ENCODE results near the gene SEC31B.
A peak's percentile ranks its signal among the peaks of the same experiment; 100 is the strongest.

Gene SEC31B

DNA sequence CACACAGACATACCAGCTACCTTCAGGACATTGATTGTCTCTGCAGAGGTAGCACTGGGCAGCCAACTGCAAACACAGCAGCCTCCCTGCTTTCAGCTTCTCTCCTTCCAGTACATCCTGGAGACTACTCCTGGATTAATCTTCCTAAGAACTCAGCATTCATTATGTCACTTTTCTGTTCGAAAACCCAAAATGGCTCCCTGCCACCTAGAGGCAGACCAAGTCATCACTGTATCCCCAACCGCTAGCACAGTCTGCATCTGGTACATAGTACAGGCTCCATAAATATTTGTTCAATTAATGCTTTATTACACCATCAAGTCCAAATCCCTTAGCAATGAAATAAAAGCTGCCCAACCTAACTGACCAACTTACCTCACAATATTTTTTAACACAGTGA is 5.0 kb upstream of the SEC31B start:
- Histone ChIP-seq H3K9me3 (ENCODE audit: control insufficient read depth, insufficient read depth, low read length) (no peaks in the 10 kb centered on the region), H3K4me1 (ENCODE audit: control insufficient read depth, insufficient read depth, low read length) (peaks cover 4% of the 10 kb centered on the region), H3K36me3 (ENCODE audit: control insufficient read depth, insufficient read depth, low read length) (peaks cover 26% of the 10 kb centered on the region), H3K9ac (ENCODE audit: low read depth, low read length) (no peak overlapping the region), H3K4me3 (ENCODE audit: low read depth, low read length) (no peak overlapping the region), H3K27me3 (ENCODE audit: control insufficient read depth, insufficient read depth, low read length) (peaks cover 15% of the 10 kb centered on the region)

DNA sequence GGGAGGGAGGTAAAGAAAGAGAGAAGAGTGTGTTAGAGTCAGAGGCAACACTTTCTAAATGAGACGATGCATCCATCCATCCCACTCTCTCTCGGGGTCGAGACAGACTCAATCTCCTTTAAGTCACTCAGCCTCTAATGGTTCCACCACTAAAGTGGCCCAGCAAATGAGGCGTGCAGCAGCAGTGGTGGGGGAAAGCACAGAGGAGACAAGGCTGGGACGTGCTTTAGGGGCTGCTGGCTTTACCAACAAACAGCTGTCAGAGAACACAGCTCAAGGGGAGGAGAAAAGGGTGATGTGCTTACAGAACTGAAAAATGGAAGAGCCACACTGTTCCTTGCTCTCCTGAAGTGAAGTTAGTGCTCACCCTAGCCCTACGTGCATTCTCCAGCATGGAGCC is 4.5 kb upstream of the SEC31B start:
- Histone ChIP-seq H3K36me3 (ENCODE audit: control insufficient read depth, insufficient read depth, low read length) (peaks cover 26% of the 10 kb centered on the region), H3K4me3 (ENCODE audit: low read depth, low read length) (no peak overlapping the region), H3K9ac (ENCODE audit: low read depth, low read length) (no peak overlapping the region), H3K27me3 (ENCODE audit: control insufficient read depth, insufficient read depth, low read length) (peaks cover 15% of the 10 kb centered on the region), H3K4me1 (ENCODE audit: control insufficient read depth, insufficient read depth, low read length) (peaks cover 4% of the 10 kb centered on the region), H3K9me3 (ENCODE audit: control insufficient read depth, insufficient read depth, low read length) (no peaks in the 10 kb centered on the region)

DNA sequence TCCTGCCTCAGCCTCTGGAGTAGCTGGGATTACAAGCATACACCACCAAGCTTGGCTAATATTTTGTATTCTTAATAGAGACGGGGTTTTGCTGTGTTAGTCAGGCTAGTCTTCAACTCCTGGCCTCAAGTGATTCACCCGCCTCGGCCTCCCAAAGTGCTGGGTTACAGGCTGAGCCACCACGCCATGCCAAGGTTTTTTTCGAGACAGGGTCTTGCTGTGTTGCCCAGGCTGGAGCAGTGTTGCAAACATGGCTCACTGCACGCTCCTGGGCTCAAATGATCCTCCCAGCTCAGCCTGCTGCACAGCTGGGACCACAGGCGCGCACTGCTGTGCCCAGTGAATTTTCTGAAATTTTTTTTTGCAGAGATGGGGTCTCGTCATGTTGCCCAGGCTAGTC is 3.3 kb upstream of the SEC31B start:
- no peak overlapping the region for H3K9ac ChIP-seq (ENCODE audit: low read depth, low read length)
- H3K4me3 ChIP-seq (ENCODE audit: low read depth, low read length) = no peak overlapping the region
- H3K36me3 ChIP-seq (ENCODE audit: control insufficient read depth, insufficient read depth, low read length) = peaks cover 26% of the 10 kb centered on the region
- H3K27me3 ChIP-seq (ENCODE audit: control insufficient read depth, insufficient read depth, low read length) = peaks cover 18% of the 10 kb centered on the region
- H3K4me1 ChIP-seq (ENCODE audit: control insufficient read depth, insufficient read depth, low read length) = no peaks in the 10 kb centered on the region
- no peaks in the 10 kb centered on the region for H3K9me3 ChIP-seq (ENCODE audit: control insufficient read depth, insufficient read depth, low read length)

DNA sequence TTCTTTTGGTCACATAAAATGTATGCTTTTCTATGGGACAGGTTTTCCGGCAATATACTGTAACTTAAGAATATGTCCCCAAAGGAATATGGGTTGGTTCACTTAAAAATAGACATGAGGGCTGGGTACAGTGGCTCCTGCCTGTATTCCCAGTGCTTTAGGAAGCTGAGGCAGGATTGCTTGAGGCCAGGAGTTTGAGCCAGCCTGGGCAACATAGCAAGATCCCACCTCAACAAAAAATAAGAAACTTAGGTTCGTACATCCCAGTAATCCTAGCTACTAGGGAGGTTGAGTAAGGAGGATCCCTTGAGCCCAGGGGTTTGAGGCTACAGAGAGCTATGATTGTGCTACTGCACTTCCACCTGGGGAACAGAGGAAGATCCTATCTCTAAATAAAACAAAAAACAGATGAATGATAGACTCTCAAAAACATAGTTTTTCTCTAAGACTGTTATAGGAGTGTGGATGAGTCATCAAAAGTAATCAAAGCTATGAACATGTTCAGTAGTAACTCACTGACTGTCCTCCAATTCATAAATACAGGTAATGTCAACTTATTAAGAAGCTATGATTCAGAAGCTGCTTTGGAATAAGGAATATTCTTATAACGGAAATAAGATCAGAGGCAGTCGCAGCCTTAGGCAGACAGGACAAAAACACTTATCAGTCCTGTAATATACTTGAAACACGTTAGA is 2.6 kb upstream of the SEC31B start:
- Histone ChIP-seq H3K4me3 (ENCODE audit: low read depth, low read length) (no peak overlapping the region), H3K9me3 (ENCODE audit: control insufficient read depth, insufficient read depth, low read length) (no peaks in the 10 kb centered on the region), H3K27me3 (ENCODE audit: control insufficient read depth, insufficient read depth, low read length) (peaks cover 18% of the 10 kb centered on the region), H3K36me3 (ENCODE audit: control insufficient read depth, insufficient read depth, low read length) (peaks cover 26% of the 10 kb centered on the region), H3K4me1 (ENCODE audit: control insufficient read depth, insufficient read depth, low read length) (no peaks in the 10 kb centered on the region), H3K9ac (ENCODE audit: low read depth, low read length) (no peak overlapping the region)

DNA sequence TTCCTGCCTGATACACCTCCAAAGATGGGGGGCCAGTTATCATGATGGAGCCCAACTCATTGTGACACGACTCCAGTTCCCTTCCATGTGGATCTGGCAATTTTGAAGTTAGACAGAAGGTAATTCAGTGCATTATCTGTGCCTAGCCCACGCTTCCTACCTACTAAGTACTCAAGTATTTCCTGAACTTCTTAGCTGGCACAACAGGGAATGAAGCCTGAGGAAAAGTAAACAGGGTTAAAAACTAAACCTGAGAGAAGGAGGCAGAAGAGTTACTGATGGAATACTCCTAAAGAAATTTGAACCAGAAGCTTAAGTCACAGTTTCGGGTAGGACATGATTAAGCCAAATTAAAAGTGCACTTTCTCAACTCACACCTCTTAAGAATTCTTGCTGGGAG is 1.1 kb upstream of the SEC31B start:
- no peaks in the 10 kb centered on the region for H3K9me3 ChIP-seq (ENCODE audit: control insufficient read depth, insufficient read depth, low read length)
- H3K4me3 ChIP-seq (ENCODE audit: low read depth, low read length) = no peak overlapping the region
- H3K9ac ChIP-seq (ENCODE audit: low read depth, low read length) = no peak overlapping the region
- H3K36me3 ChIP-seq (ENCODE audit: control insufficient read depth, insufficient read depth, low read length) = peaks cover 16% of the 10 kb centered on the region
- H3K4me1 ChIP-seq (ENCODE audit: control insufficient read depth, insufficient read depth, low read length) = no peaks in the 10 kb centered on the region
- H3K27me3 ChIP-seq (ENCODE audit: control insufficient read depth, insufficient read depth, low read length) = peaks cover 18% of the 10 kb centered on the region

DNA sequence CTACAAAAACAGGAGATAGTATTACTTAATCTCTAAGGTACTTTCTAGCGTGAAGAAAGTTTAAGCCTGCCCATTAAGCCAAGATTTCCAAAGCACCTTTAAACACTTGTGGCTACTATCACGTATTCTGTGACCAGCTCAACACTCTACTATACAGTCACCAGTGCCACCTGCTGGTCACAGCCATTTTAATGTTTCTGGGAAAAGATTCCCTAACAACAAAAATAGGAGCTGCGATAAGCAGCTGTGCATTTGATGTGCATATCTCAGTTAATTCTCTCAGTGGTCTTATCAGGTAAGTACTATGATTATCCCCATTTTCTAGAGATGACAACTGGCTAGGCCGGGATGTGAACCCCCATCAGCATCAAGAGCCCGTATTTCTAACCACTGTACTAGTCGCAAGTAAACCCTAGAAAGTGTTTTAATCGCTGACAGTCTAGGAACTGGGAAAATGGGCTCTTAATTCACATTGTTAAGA is 860 bp downstream of the SEC31B start:
- peaks cover 18% of the 10 kb centered on the region for H3K27me3 ChIP-seq (ENCODE audit: control insufficient read depth, insufficient read depth, low read length)
- H3K4me3 ChIP-seq (ENCODE audit: low read depth, low read length) = peak overlapping the region; percentile 64
- no peaks in the 10 kb centered on the region for H3K9me3 ChIP-seq (ENCODE audit: control insufficient read depth, insufficient read depth, low read length)
- H3K36me3 ChIP-seq (ENCODE audit: control insufficient read depth, insufficient read depth, low read length) = peaks cover 5% of the 10 kb centered on the region
- H3K9ac ChIP-seq (ENCODE audit: low read depth, low read length) = no peak overlapping the region
- H3K4me1 ChIP-seq (ENCODE audit: control insufficient read depth, insufficient read depth, low read length) = no peaks in the 10 kb centered on the region

DNA sequence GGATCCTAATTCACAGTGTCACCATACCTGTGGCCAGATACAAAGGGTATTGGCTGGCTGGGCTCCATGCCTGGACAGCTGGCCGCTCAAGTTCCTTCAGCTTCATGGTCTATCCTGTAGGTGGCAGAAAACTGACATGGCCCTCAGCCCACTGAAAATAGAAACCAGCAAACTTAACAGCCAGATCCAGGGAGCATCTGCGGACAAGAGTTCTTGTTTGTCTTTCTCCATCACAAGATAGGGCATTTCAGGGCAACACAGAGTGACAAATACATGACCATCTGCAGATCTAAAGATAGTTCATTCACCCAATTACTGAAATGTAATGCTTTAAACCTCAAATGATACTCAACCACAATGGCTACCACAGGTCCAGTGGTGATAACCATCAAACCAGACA is 2.8 kb downstream of the SEC31B start:
- Histone ChIP-seq H3K9me3 (ENCODE audit: control insufficient read depth, insufficient read depth, low read length) (no peaks in the 10 kb centered on the region), H3K4me3 (ENCODE audit: low read depth, low read length) (no peak overlapping the region), H3K9ac (ENCODE audit: low read depth, low read length) (no peak overlapping the region), H3K36me3 (ENCODE audit: control insufficient read depth, insufficient read depth, low read length) (no peaks in the 10 kb centered on the region), H3K4me1 (ENCODE audit: control insufficient read depth, insufficient read depth, low read length) (no peaks in the 10 kb centered on the region), H3K27me3 (ENCODE audit: control insufficient read depth, insufficient read depth, low read length) (peaks cover 17% of the 10 kb centered on the region)

DNA sequence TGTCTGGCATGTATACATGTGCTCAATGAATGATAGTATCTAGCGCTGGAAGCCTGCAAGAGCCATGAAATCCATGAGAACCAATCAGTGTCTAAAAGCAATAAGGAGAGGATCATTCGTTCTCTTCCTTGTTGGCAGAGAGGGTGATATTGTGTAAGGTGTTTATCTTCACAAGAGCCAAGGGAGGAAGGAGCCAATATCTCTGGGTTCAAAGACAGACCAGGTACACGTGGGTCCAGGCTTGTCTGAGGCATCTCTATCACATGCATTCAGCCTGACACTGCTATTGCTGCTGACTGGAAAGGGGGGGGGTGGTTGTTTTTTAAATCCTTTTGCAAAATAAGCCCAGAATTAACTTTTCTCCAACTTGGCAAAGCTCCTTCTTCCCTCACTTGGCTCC is 4.0 kb downstream of the SEC31B start:
- H3K36me3 ChIP-seq (ENCODE audit: control insufficient read depth, insufficient read depth, low read length) = no peaks in the 10 kb centered on the region
- H3K4me3 ChIP-seq (ENCODE audit: low read depth, low read length) = no peak overlapping the region
- H3K9me3 ChIP-seq (ENCODE audit: control insufficient read depth, insufficient read depth, low read length) = no peaks in the 10 kb centered on the region
- H3K9ac ChIP-seq (ENCODE audit: low read depth, low read length) = no peak overlapping the region
- H3K4me1 ChIP-seq (ENCODE audit: control insufficient read depth, insufficient read depth, low read length) = no peaks in the 10 kb centered on the region
- peaks cover 13% of the 10 kb centered on the region for H3K27me3 ChIP-seq (ENCODE audit: control insufficient read depth, insufficient read depth, low read length)

DNA sequence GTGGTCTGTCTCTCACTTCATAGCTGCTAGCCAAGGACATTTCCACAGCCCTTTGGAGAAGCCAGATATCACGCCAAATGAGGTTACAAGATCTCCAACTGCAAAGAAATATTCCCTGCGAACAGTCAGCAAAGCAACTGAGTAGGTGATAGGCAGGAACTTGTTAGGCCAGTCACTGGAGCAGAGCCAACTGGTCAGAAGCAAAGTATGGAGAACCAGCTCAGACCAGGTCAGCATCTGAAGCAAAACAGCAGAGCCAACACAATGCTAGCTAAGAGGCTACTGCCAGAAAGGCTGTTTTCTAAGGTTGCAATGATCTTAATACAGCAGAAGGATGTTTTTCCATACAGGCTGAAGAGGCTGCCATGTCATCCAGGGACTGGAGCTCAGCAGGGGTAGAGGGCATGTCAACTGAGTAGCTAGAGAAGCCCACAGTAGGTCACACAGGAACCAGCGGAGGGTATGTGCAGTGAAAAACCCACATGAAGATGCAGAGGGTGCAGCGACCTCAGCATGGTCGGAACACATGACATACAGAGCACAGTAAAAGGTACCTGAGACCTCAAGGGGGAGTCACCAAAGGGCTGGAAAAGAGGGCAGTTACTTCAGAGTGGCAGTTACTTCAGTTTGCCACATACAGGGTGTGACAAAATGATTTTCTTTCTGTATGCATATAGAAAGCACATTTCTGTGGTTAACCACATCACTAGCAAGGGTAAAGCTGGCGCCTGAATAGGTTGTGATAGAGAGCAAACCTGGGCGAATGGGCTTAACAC is 8.9 kb downstream of the SEC31B start:
- H3K9me3 ChIP-seq (ENCODE audit: control insufficient read depth, insufficient read depth, low read length) = no peaks in the 10 kb centered on the region
- peaks cover 2% of the 10 kb centered on the region for H3K27me3 ChIP-seq (ENCODE audit: control insufficient read depth, insufficient read depth, low read length)
- H3K4me3 ChIP-seq (ENCODE audit: low read depth, low read length) = no peak overlapping the region
- no peaks in the 10 kb centered on the region for H3K36me3 ChIP-seq (ENCODE audit: control insufficient read depth, insufficient read depth, low read length)
- no peaks in the 10 kb centered on the region for H3K4me1 ChIP-seq (ENCODE audit: control insufficient read depth, insufficient read depth, low read length)
- H3K9ac ChIP-seq (ENCODE audit: low read depth, low read length) = no peak overlapping the region

DNA sequence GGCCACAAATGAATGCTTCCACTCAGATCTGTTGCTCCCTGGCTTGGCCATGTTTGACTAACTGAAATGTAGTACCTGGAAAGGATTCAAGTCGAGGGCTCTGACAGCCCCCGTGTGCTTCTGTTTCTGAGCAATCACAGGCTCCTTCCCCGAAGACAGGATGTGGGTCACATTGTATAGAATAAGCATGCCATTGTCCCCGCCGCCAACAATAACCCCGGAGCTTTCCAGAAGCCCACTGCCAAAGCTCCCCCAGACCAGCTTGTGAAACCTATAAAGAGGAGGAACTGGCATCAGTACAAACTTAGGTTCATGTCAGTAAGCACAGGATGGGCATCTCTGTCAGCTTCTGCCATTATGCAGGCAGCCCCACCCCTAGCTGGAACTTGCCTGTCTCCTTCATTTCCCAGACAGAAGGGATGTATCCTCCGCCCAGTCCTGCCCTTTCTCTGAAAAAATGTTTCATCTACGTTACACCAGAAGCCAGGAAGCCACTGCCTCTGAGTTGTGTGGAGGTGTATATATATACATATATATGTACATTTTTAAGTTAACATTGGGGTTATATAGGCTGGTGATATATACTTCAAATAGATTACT is 10.3 kb downstream of the SEC31B start:
- Histone ChIP-seq H3K27me3 (ENCODE audit: control insufficient read depth, insufficient read depth, low read length) (peaks cover 2% of the 10 kb centered on the region), H3K4me1 (ENCODE audit: control insufficient read depth, insufficient read depth, low read length) (no peaks in the 10 kb centered on the region), H3K4me3 (ENCODE audit: low read depth, low read length) (no peak overlapping the region), H3K36me3 (ENCODE audit: control insufficient read depth, insufficient read depth, low read length) (no peaks in the 10 kb centered on the region), H3K9ac (ENCODE audit: low read depth, low read length) (no peak overlapping the region), H3K9me3 (ENCODE audit: control insufficient read depth, insufficient read depth, low read length) (no peaks in the 10 kb centered on the region)

DNA sequence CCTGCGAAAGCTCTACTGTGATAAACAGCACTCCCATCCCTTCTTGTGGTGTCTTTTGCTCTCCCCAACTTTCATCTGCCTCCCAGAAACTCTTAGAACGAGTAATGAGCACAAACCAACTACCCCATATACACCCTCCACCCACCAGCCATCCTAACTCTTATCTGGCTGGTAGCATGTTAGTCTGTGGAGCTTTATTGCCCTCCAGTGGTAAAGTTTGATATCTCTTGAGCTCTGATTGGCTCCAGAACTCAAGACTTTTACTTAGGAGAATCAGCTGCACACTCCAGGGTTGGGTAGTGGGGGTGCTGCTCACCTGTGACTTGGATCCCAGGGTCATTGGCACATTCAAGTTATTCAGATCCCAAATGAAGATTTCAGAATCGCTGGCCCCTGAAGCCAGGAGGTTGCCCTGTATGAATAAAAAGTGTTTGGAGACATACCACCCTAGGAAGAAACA is 10.9 kb downstream of the SEC31B start:
- Histone ChIP-seq H3K36me3 (ENCODE audit: control insufficient read depth, insufficient read depth, low read length) (no peaks in the 10 kb centered on the region), H3K4me3 (ENCODE audit: low read depth, low read length) (no peak overlapping the region), H3K9ac (ENCODE audit: low read depth, low read length) (no peak overlapping the region), H3K27me3 (ENCODE audit: control insufficient read depth, insufficient read depth, low read length) (peaks cover 2% of the 10 kb centered on the region), H3K4me1 (ENCODE audit: control insufficient read depth, insufficient read depth, low read length) (no peaks in the 10 kb centered on the region), H3K9me3 (ENCODE audit: control insufficient read depth, insufficient read depth, low read length) (no peaks in the 10 kb centered on the region)

DNA sequence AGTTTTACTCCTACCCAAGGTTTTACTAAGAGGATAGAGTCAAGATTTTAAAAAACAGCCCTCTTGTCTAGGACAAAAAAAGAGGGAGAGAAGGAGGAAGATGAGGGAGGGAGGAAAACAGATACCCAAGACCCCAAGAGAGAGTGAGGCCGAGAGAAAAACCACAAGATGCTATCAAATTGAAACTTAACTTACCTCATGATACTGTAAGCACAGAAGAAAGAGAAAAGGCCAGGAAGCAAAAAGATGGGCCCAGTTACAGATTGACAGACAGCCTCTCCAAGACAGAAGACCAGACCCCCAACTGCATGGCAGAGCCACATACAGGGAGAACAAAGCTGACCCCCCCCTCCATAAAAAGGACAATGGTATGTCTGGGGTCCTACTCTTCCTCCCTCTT is 11.4 kb downstream of the SEC31B start:
- no peaks in the 10 kb centered on the region for H3K9me3 ChIP-seq (ENCODE audit: control insufficient read depth, insufficient read depth, low read length)
- no peak overlapping the region for H3K4me3 ChIP-seq (ENCODE audit: low read depth, low read length)
- H3K9ac ChIP-seq (ENCODE audit: low read depth, low read length) = no peak overlapping the region
- H3K27me3 ChIP-seq (ENCODE audit: control insufficient read depth, insufficient read depth, low read length) = peaks cover 2% of the 10 kb centered on the region
- H3K4me1 ChIP-seq (ENCODE audit: control insufficient read depth, insufficient read depth, low read length) = no peaks in the 10 kb centered on the region
- H3K36me3 ChIP-seq (ENCODE audit: control insufficient read depth, insufficient read depth, low read length) = no peaks in the 10 kb centered on the region

All from iPS-15b (cell line).